ENCODE data around the gene GRK7. TPM values are rescaled to one million over a fixed set of nuclear protein-coding genes. Genes with fewer than 3 reads are reported as not detected.

Gene GRK7
- total and polyA plus RNA-seq, 2 donors (not counting 3 experiments of a cell fraction or from before 2014, with no cell fraction given) = not detected

DNA sequence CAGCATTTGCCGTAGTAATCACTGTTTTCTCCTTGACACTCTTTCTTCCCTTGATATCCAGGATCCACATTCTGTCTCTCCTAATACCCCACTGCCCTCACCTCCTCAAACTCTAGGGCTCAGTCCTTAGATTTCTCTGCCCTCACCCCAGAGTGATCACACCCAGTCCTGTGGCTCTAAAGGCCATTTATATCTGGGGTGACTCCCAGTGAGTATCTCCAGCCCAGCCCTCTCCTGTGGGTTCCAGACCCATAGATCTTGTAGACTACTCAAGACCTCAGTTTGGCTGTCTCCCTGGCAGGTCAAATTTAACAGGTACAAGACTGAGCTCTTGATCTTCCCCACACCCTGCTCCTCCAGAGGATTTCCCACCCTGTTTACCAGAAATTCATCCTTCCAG is 1.3 kb downstream of the GRK7 start:
- no TSS peak for BruUV-seq (replicated peaks)
- CTCF ChIA-PET = no interaction called here
- no peak overlapping the region for H3K4me3 ChIP-seq (replicated peaks in 1 of 3; ENCODE audit: insufficient read depth in 1 of 3, low read depth in 1 of 3, low read length in 3 of 3)
- TF ChIP-seq, protein P1, sequence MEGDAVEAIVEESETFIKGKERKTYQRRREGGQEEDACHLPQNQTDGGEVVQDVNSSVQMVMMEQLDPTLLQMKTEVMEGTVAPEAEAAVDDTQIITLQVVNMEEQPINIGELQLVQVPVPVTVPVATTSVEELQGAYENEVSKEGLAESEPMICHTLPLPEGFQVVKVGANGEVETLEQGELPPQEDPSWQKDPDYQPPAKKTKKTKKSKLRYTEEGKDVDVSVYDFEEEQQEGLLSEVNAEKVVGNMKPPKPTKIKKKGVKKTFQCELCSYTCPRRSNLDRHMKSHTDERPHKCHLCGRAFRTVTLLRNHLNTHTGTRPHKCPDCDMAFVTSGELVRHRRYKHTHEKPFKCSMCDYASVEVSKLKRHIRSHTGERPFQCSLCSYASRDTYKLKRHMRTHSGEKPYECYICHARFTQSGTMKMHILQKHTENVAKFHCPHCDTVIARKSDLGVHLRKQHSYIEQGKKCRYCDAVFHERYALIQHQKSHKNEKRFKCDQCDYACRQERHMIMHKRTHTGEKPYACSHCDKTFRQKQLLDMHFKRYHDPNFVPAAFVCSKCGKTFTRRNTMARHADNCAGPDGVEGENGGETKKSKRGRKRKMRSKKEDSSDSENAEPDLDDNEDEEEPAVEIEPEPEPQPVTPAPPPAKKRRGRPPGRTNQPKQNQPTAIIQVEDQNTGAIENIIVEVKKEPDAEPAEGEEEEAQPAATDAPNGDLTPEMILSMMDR (IDR thresholded peaks at IDR 0.05; ENCODE audit: extremely low read depth in 1 of 2, insufficient read depth in 1 of 2, low read depth in 1 of 2, low read length in 2 of 2) = no peak
- TF ChIP-seq JUN (IDR thresholded peaks at IDR 0.05; ENCODE audit: borderline replicate concordance, insufficient read depth, insufficient read length, low read depth) (no peak), MYC (IDR thresholded peaks at IDR 0.05; ENCODE audit: low read depth, low read length) (no peak), FOS (IDR thresholded peaks at IDR 0.05; ENCODE audit: borderline replicate concordance, insufficient read depth, low read length) (no peak), POLR2A (IDR thresholded peaks at IDR 0.05; ENCODE audit: low read depth, low read length) (no peak), EZH2 (IDR thresholded peaks at IDR 0.05; ENCODE audit: borderline replicate concordance, low read depth, low read length, severe bottlenecking) (no peak)
- no peaks in the 10 kb centered on the region for H3K79me2 ChIP-seq (ENCODE audit: control insufficient read depth, insufficient read depth, low read length)
- no peak overlapping the region for H3K9ac ChIP-seq (replicated peaks; ENCODE audit: extremely low read depth, insufficient read depth, low read length)
- no peak overlapping the region for H2AFZ ChIP-seq (ENCODE audit: low read depth, low read length)
- intact Hi-C loops (cut with micrococcal nuclease) = no loop called here
- H3K4me2 ChIP-seq (ENCODE audit: insufficient read depth, low read length) = no peak overlapping the region
- no peaks in the 10 kb centered on the region for H3K36me3 ChIP-seq (ENCODE audit: control insufficient read depth in 2 of 2, extremely low read depth in 1 of 2, insufficient read depth in 2 of 2, low read length in 2 of 2)
- POLR2A ChIA-PET = no interaction called here
- H3K27me3 ChIP-seq (ENCODE audit: control insufficient read depth in 2 of 2, insufficient read depth in 2 of 2, low read length in 2 of 2) = peaks cover 0 to 4% of the 10 kb centered on the region in 2 experiments
- H3K9me3 ChIP-seq (replicated peaks; ENCODE audit: control insufficient read depth, insufficient read depth, low read length) = no peaks in the 10 kb centered on the region
- H3K9me1 ChIP-seq (replicated peaks; ENCODE audit: control insufficient read depth, extremely low read depth, insufficient read depth, low read length) = no peaks in the 10 kb centered on the region
- H3K27ac ChIP-seq (ENCODE audit: insufficient read depth, low read depth, low read length) = no peak overlapping the region
- DNase-seq (ENCODE audit: low read depth, low spot score) = no peak
- no peaks in the 10 kb centered on the region for H4K20me1 ChIP-seq (replicated peaks; ENCODE audit: control insufficient read depth, extremely low read depth, insufficient read depth, low read length)
- H3K4me1 ChIP-seq (ENCODE audit: control insufficient read depth, extremely low read depth, insufficient read depth, low read length) = peaks cover 3% of the 10 kb centered on the region
- dilution Hi-C loops (cut with MboI; ENCODE audit: extremely low pct_ligation_motif_present, low sequenced_read_pairs) = no loop called here
- FAIRE-seq = no peak

DNA sequence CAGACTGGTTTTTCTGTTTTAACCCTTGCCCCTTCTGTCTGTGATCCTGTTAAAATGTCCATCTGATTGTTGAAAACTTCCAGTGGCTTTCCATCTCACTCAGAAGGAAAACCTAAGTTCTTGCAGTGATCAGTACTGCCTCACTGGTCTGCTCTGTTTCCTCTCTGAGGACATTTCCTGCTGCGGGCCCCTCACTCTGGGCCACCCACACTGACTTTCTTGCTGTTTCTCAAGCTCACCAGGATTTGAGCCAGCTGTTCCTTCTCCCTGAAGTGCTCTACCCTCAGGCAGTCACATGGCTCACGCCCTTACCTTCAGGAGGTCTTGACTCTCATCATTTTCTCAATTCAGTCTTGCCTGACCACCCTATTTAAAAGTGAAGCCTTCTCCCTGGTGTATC is 1.8 kb downstream of the GRK7 start:
- no peak overlapping the region for H2AFZ ChIP-seq (ENCODE audit: low read depth, low read length)
- peaks cover 3% of the 10 kb centered on the region for H3K4me1 ChIP-seq (ENCODE audit: control insufficient read depth, extremely low read depth, insufficient read depth, low read length)
- H3K9me3 ChIP-seq (replicated peaks; ENCODE audit: control insufficient read depth, insufficient read depth, low read length) = no peaks in the 10 kb centered on the region
- no peaks in the 10 kb centered on the region for H3K79me2 ChIP-seq (ENCODE audit: control insufficient read depth, insufficient read depth, low read length)
- no peak for FAIRE-seq
- H3K27me3 ChIP-seq (ENCODE audit: control insufficient read depth in 2 of 2, insufficient read depth in 2 of 2, low read length in 2 of 2) = peaks cover 0 to 4% of the 10 kb centered on the region in 2 experiments
- no peak overlapping the region for H3K9ac ChIP-seq (replicated peaks; ENCODE audit: extremely low read depth, insufficient read depth, low read length)
- TF ChIP-seq EZH2 (IDR thresholded peaks at IDR 0.05; ENCODE audit: borderline replicate concordance, low read depth, low read length, severe bottlenecking) (no peak), MYC (IDR thresholded peaks at IDR 0.05; ENCODE audit: low read depth, low read length) (no peak), FOS (IDR thresholded peaks at IDR 0.05; ENCODE audit: borderline replicate concordance, insufficient read depth, low read length) (no peak), JUN (IDR thresholded peaks at IDR 0.05; ENCODE audit: borderline replicate concordance, insufficient read depth, insufficient read length, low read depth) (no peak), GATA2 (IDR thresholded peaks at IDR 0.05; ENCODE audit: insufficient read depth, insufficient read length, low read depth, low read length) (no peak), POLR2A (IDR thresholded peaks at IDR 0.05; ENCODE audit: low read depth, low read length) (no peak), POLR2AphosphoS5 (IDR thresholded peaks at IDR 0.05; ENCODE audit: insufficient read depth, low read depth, low read length) (no peak)
- TF ChIP-seq, protein P2, sequence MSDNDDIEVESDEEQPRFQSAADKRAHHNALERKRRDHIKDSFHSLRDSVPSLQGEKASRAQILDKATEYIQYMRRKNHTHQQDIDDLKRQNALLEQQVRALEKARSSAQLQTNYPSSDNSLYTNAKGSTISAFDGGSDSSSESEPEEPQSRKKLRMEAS (IDR thresholded peaks at IDR 0.05; ENCODE audit: insufficient read depth, insufficient read length) = no peak
- TF ChIP-seq, protein P1 (IDR thresholded peaks at IDR 0.05; ENCODE audit: extremely low read depth in 1 of 2, insufficient read depth in 1 of 2, low read depth in 1 of 2, low read length in 2 of 2) = no peak
- DNase-seq (ENCODE audit: low read depth, low spot score) = no peak
- dilution Hi-C loops (cut with MboI; ENCODE audit: extremely low pct_ligation_motif_present, low sequenced_read_pairs) (no loop called here), intact Hi-C loops (cut with micrococcal nuclease) (no loop called here)
- H4K20me1 ChIP-seq (replicated peaks; ENCODE audit: control insufficient read depth, extremely low read depth, insufficient read depth, low read length) = no peaks in the 10 kb centered on the region
- no peaks in the 10 kb centered on the region for H3K36me3 ChIP-seq (ENCODE audit: control insufficient read depth in 2 of 2, extremely low read depth in 1 of 2, insufficient read depth in 2 of 2, low read length in 2 of 2)
- BruUV-seq (replicated peaks) = no TSS peak
- H3K4me2 ChIP-seq (ENCODE audit: insufficient read depth, low read length) = no peak overlapping the region
- H3K9me1 ChIP-seq (replicated peaks; ENCODE audit: control insufficient read depth, extremely low read depth, insufficient read depth, low read length) = no peaks in the 10 kb centered on the region
- ChIA-PET POLR2A (no interaction called here), CTCF (no interaction called here)
- H3K4me3 ChIP-seq (replicated peaks in 1 of 3; ENCODE audit: insufficient read depth in 1 of 3, low read depth in 1 of 3, low read length in 3 of 3) = no peak overlapping the region
- H3K27ac ChIP-seq (ENCODE audit: insufficient read depth, low read depth, low read length) = no peak overlapping the region

Measured in endothelial cell of umbilical vein (primary cell).